ENCODE measurements around the gene SYT6.

SYT6 gene

GRCh38 chr1:114094675-114095074 is 59.0 kb downstream of the SYT6 start:
- ChIA-PET CTCF (interaction anchor here (0.7 to 1.0 kb wide), 2 partner anchors 61 to 188 kb away, joined by 3 to 4 read pairs; no protein-coding TSS in a partner anchor), POLR2A (no interaction called here)
- peaks cover 0 to 2% (median 0%) of the 10 kb centered on the region in 5 experiments for H3K27me3 ChIP-seq (replicated peaks in 2 of 5; ENCODE audit: control insufficient read depth in 4 of 5, insufficient read depth in 5 of 5, low read length in 4 of 5)
- WGBS (ENCODE audit: insufficient coverage) = 98% methylated on average over 8 of the region's 9 CpGs
- peaks cover 0 to 2% (median 0%) of the 10 kb centered on the region in 4 experiments for H3K4me1 ChIP-seq (ENCODE audit: control extremely low read depth in 1 of 4, control insufficient read depth in 4 of 4, insufficient read depth in 4 of 4, low read length in 3 of 4)
- no peaks in the 10 kb centered on the region for H3K9me3 ChIP-seq (ENCODE audit: control extremely low read depth in 1 of 5, control insufficient read depth in 4 of 5, insufficient read depth in 2 of 5, low read depth in 1 of 5, low read length in 4 of 5)
- no peak overlapping the region for H3K4me3 ChIP-seq (ENCODE audit: control insufficient read depth in 1 of 7, extremely low read depth in 1 of 7, insufficient read depth in 4 of 7, low read depth in 2 of 7, low read length in 6 of 7)
- no peak for DNase-seq
- no peak overlapping the region for H3K27ac ChIP-seq (ENCODE audit: insufficient read depth in 1 of 2, low read depth in 1 of 2, low read length in 2 of 2, poor library complexity in 1 of 2, severe bottlenecking in 2 of 2)
- H3K36me3 ChIP-seq (ENCODE audit: control insufficient read depth in 4 of 4, insufficient read depth in 4 of 4, low read length in 3 of 4) = no peaks in the 10 kb centered on the region

GRCh38 chr1:114094363-114094634 is 59.4 kb downstream of the SYT6 start:
- H3K27me3 ChIP-seq (replicated peaks in 2 of 5; ENCODE audit: control insufficient read depth in 4 of 5, insufficient read depth in 5 of 5, low read length in 4 of 5) = peaks cover 0 to 2% (median 0%) of the 10 kb centered on the region in 5 experiments
- 100% methylated on average over 4 of the region's 4 CpGs for WGBS (ENCODE audit: insufficient coverage)
- H3K4me3 ChIP-seq (ENCODE audit: control insufficient read depth in 1 of 7, extremely low read depth in 1 of 7, insufficient read depth in 4 of 7, low read depth in 2 of 7, low read length in 6 of 7) = no peak overlapping the region
- POLR2A ChIA-PET = no interaction called here
- H3K36me3 ChIP-seq (ENCODE audit: control insufficient read depth in 4 of 4, insufficient read depth in 4 of 4, low read length in 3 of 4) = no peaks in the 10 kb centered on the region
- H3K27ac ChIP-seq (ENCODE audit: insufficient read depth in 1 of 2, low read depth in 1 of 2, low read length in 2 of 2, poor library complexity in 1 of 2, severe bottlenecking in 2 of 2) = no peak overlapping the region
- H3K4me1 ChIP-seq (ENCODE audit: control extremely low read depth in 1 of 4, control insufficient read depth in 4 of 4, insufficient read depth in 4 of 4, low read length in 3 of 4) = peaks cover 0 to 5% (median 0%) of the 10 kb centered on the region in 4 experiments
- no peak for DNase-seq
- CTCF ChIA-PET = no interaction called here
- no peaks in the 10 kb centered on the region for H3K9me3 ChIP-seq (ENCODE audit: control extremely low read depth in 1 of 5, control insufficient read depth in 4 of 5, insufficient read depth in 2 of 5, low read depth in 1 of 5, low read length in 4 of 5)

- ChIA-PET CTCF (no interaction called here), POLR2A (no interaction called here)
- Histone ChIP-seq H3K9me3 (ENCODE audit: control extremely low read depth in 1 of 5, control insufficient read depth in 4 of 5, insufficient read depth in 2 of 5, low read depth in 1 of 5, low read length in 4 of 5) (no peaks in the 10 kb centered on the region), H3K4me1 (ENCODE audit: control extremely low read depth in 1 of 4, control insufficient read depth in 4 of 4, insufficient read depth in 4 of 4, low read length in 3 of 4) (peaks cover 0 to 7% (median 2%) of the 10 kb centered on the region in 4 experiments), H3K36me3 (ENCODE audit: control insufficient read depth in 4 of 4, insufficient read depth in 4 of 4, low read length in 3 of 4) (no peaks in the 10 kb centered on the region), H3K4me3 (ENCODE audit: control insufficient read depth in 1 of 7, extremely low read depth in 1 of 7, insufficient read depth in 4 of 7, low read depth in 2 of 7, low read length in 6 of 7) (no peak overlapping the region), H3K27ac (ENCODE audit: insufficient read depth in 1 of 2, low read depth in 1 of 2, low read length in 2 of 2, poor library complexity in 1 of 2, severe bottlenecking in 2 of 2) (no peak overlapping the region), H3K27me3 (replicated peaks in 2 of 5; ENCODE audit: control insufficient read depth in 4 of 5, insufficient read depth in 5 of 5, low read length in 4 of 5) (peaks cover 0 to 2% (median 0%) of the 10 kb centered on the region in 5 experiments)
- WGBS (ENCODE audit: insufficient coverage) = 59% methylated on average over 3 of the region's 4 CpGs
- peak in 2 of 3 donors; percentile 62 to 64 for DNase-seq
Observed at GRCh38 chr1:114093624-114094362, 59.9 kb downstream of the SYT6 start.

GRCh38 chr1:114092186-114093062 is 61.2 kb downstream of the SYT6 start:
- DNase-seq = no peak
- H3K27ac ChIP-seq (ENCODE audit: insufficient read depth in 1 of 2, low read depth in 1 of 2, low read length in 2 of 2, poor library complexity in 1 of 2, severe bottlenecking in 2 of 2) = no peak overlapping the region
- peaks cover 0 to 7% (median 3%) of the 10 kb centered on the region in 4 experiments for H3K4me1 ChIP-seq (ENCODE audit: control extremely low read depth in 1 of 4, control insufficient read depth in 4 of 4, insufficient read depth in 4 of 4, low read length in 3 of 4)
- CTCF ChIA-PET = interaction anchor here (1.4 kb wide), 2 partner anchors 9 to 113 kb away, joined by 3 to 4 read pairs; partner anchors contain the start of gene OLFML3
- POLR2A ChIA-PET = no interaction called here
- WGBS (ENCODE audit: insufficient coverage) = 100% methylated on average over 2 of the region's 3 CpGs
- H3K4me3 ChIP-seq (ENCODE audit: control insufficient read depth in 1 of 7, extremely low read depth in 1 of 7, insufficient read depth in 4 of 7, low read depth in 2 of 7, low read length in 6 of 7) = no peak overlapping the region
- H3K27me3 ChIP-seq (replicated peaks in 2 of 5; ENCODE audit: control insufficient read depth in 4 of 5, insufficient read depth in 5 of 5, low read length in 4 of 5) = peaks cover 0 to 2% (median 0%) of the 10 kb centered on the region in 5 experiments
- no peaks in the 10 kb centered on the region for H3K36me3 ChIP-seq (ENCODE audit: control insufficient read depth in 4 of 4, insufficient read depth in 4 of 4, low read length in 3 of 4)
- H3K9me3 ChIP-seq (ENCODE audit: control extremely low read depth in 1 of 5, control insufficient read depth in 4 of 5, insufficient read depth in 2 of 5, low read depth in 1 of 5, low read length in 4 of 5) = no peaks in the 10 kb centered on the region

- CTCF ChIA-PET = interaction anchor here (1.4 kb wide), 2 partner anchors 9 to 112 kb away, joined by 3 to 4 read pairs; partner anchors contain the start of gene OLFML3
- Histone ChIP-seq H3K4me1 (ENCODE audit: control extremely low read depth in 1 of 4, control insufficient read depth in 4 of 4, insufficient read depth in 4 of 4, low read length in 3 of 4) (peaks cover 0 to 7% (median 3%) of the 10 kb centered on the region in 4 experiments), H3K27ac (ENCODE audit: insufficient read depth in 1 of 2, low read depth in 1 of 2, low read length in 2 of 2, poor library complexity in 1 of 2, severe bottlenecking in 2 of 2) (no peak overlapping the region), H3K4me3 (ENCODE audit: control insufficient read depth in 1 of 7, extremely low read depth in 1 of 7, insufficient read depth in 4 of 7, low read depth in 2 of 7, low read length in 6 of 7) (no peak overlapping the region), H3K9me3 (ENCODE audit: control extremely low read depth in 1 of 5, control insufficient read depth in 4 of 5, insufficient read depth in 2 of 5, low read depth in 1 of 5, low read length in 4 of 5) (no peaks in the 10 kb centered on the region), H3K27me3 (replicated peaks in 2 of 5; ENCODE audit: control insufficient read depth in 4 of 5, insufficient read depth in 5 of 5, low read length in 4 of 5) (peaks cover 0 to 2% (median 0%) of the 10 kb centered on the region in 5 experiments), H3K36me3 (ENCODE audit: control insufficient read depth in 4 of 4, insufficient read depth in 4 of 4, low read length in 3 of 4) (no peaks in the 10 kb centered on the region)
- WGBS (ENCODE audit: insufficient coverage) = 100% methylated on average over 10 of the region's 10 CpGs
- POLR2A ChIA-PET = no interaction called here
- DNase-seq = no peak
Observed at GRCh38 chr1:114091711-114092110, 62.0 kb downstream of the SYT6 start.

- H3K36me3 ChIP-seq (ENCODE audit: control insufficient read depth in 4 of 4, insufficient read depth in 4 of 4, low read length in 3 of 4) = no peaks in the 10 kb centered on the region
Observed at GRCh38 chr1:114090738-114091505, 62.7 kb downstream of the SYT6 start.

More at GRCh38 chr1:114090738-114091505, 62.7 kb downstream of the SYT6 start:
- no peaks in the 10 kb centered on the region for H3K9me3 ChIP-seq (ENCODE audit: control extremely low read depth in 1 of 5, control insufficient read depth in 4 of 5, insufficient read depth in 2 of 5, low read depth in 1 of 5, low read length in 4 of 5)
- ChIA-PET POLR2A (no interaction called here), CTCF (no interaction called here)
- peaks cover 0 to 2% (median 0%) of the 10 kb centered on the region in 5 experiments for H3K27me3 ChIP-seq (replicated peaks in 2 of 5; ENCODE audit: control insufficient read depth in 4 of 5, insufficient read depth in 5 of 5, low read length in 4 of 5)
- H3K27ac ChIP-seq (ENCODE audit: insufficient read depth in 1 of 2, low read depth in 1 of 2, low read length in 2 of 2, poor library complexity in 1 of 2, severe bottlenecking in 2 of 2) = no peak overlapping the region
- no peak overlapping the region for H3K4me3 ChIP-seq (ENCODE audit: control insufficient read depth in 1 of 7, extremely low read depth in 1 of 7, insufficient read depth in 4 of 7, low read depth in 2 of 7, low read length in 6 of 7)
- 92% methylated on average over 11 of the region's 11 CpGs for WGBS (ENCODE audit: insufficient coverage)
- peaks cover 0 to 7% (median 3%) of the 10 kb centered on the region in 4 experiments for H3K4me1 ChIP-seq (ENCODE audit: control extremely low read depth in 1 of 4, control insufficient read depth in 4 of 4, insufficient read depth in 4 of 4, low read length in 3 of 4)
- no peak for DNase-seq
